PFSK-1 (cell line): ENCODE data around the gene OR52E6.

Experiments used
- POLR2AphosphoS5 ChIP-seq: IDR thresholded peaks from 2 replicates; pipeline ENCODE4 v1.6.1; 2012; ENCODE audit warnings: low read depth, mild to moderate bottlenecking, control low read depth, low read length, moderate library complexity
- REST ChIP-seq, 2 experiments: IDR thresholded peaks; 2 replicates each; pipeline versions ENCODE4 v1.6.1 to v1.8.0; 2011 to 2012; ENCODE audit warnings: low read depth in 2 of 2, low read length in 2 of 2, control low read depth in 1 of 2, inconsistent platforms in 1 of 2, mild to moderate bottlenecking in 1 of 2, moderate library complexity in 1 of 2; ENCODE audit not compliant: insufficient read depth in 1 of 2
- TAF1 ChIP-seq: IDR thresholded peaks from 2 replicates; pipeline ENCODE4 v1.6.1; 2012; ENCODE audit warnings: low read length, control low read depth, borderline replicate concordance; ENCODE audit not compliant: insufficient read depth

- TF ChIP-seq REST (IDR thresholded peaks at IDR 0.05; ENCODE audit: insufficient read depth in 1 of 2, low read depth in 2 of 2, low read length in 2 of 2) = no peak
- no peak for TF ChIP-seq TAF1
- TF ChIP-seq POLR2AphosphoS5 = no peak
Measured at GRCh38 chr11:5815534-5815933, 26.2 kb downstream of the OR52E6 start.
